ENCODE results near the gene SLC22A23. TPM values are rescaled to one million over a fixed set of nuclear protein-coding genes. Genes with fewer than 3 reads are reported as not detected.
"Not testable (repeated sequence)": the region's sequence is repeated elsewhere in the genome, so short reads cannot be mapped to it uniquely, and the experiment has no call there.

Gene SLC22A23
- total RNA-seq, 1 donor from 2014 or later = 18.7 TPM

GRCh38 chr6:3390698-3391097 lies 66.2 kb downstream of the SLC22A23 start:
- peak; percentile 94 for DNase-seq (ENCODE audit: low read depth)
- H3K27me3 ChIP-seq (ENCODE audit: control insufficient read depth, insufficient read depth, low read length) = no peaks in the 10 kb centered on the region
- no peak overlapping the region for H3K4me3 ChIP-seq (ENCODE audit: low read depth, low read length)
- peaks cover 7% of the 10 kb centered on the region for H3K36me3 ChIP-seq (ENCODE audit: control insufficient read depth, insufficient read depth, low read length)
- FAIRE-seq = peak; percentile 81
- no peak for TF ChIP-seq CTCF (IDR thresholded peaks at IDR 0.05; ENCODE audit: insufficient read depth, low read length, severe bottlenecking)

GRCh38 chr6:3389390-3390167 lies 67.3 kb downstream of the SLC22A23 start:
- Histone ChIP-seq H3K4me3 (ENCODE audit: low read depth, low read length) (no peak overlapping the region), H3K36me3 (ENCODE audit: control insufficient read depth, insufficient read depth, low read length) (peaks cover 7% of the 10 kb centered on the region), H3K27me3 (ENCODE audit: control insufficient read depth, insufficient read depth, low read length) (no peaks in the 10 kb centered on the region)
- FAIRE-seq (peak; percentile 36), DNase-seq (ENCODE audit: low read depth) (no peak)
- no peak for TF ChIP-seq CTCF (IDR thresholded peaks at IDR 0.05; ENCODE audit: insufficient read depth, low read length, severe bottlenecking)

- FAIRE-seq (no peak), DNase-seq (ENCODE audit: low read depth) (no peak)
- no peaks in the 10 kb centered on the region for H3K27me3 ChIP-seq (ENCODE audit: control insufficient read depth, insufficient read depth, low read length)
- H3K4me3 ChIP-seq (ENCODE audit: low read depth, low read length) = no peak overlapping the region
- peaks cover 7% of the 10 kb centered on the region for H3K36me3 ChIP-seq (ENCODE audit: control insufficient read depth, insufficient read depth, low read length)
- TF ChIP-seq CTCF (IDR thresholded peaks at IDR 0.05; ENCODE audit: insufficient read depth, low read length, severe bottlenecking) = no peak
Observed at GRCh38 chr6:3388786-3389185, 68.1 kb downstream of the SLC22A23 start.

GRCh38 chr6:3386374-3386857 lies 70.4 kb downstream of the SLC22A23 start:
- no peak for FAIRE-seq
- TF ChIP-seq CTCF (IDR thresholded peaks at IDR 0.05; ENCODE audit: insufficient read depth, low read length, severe bottlenecking) = no peak

GRCh38 chr6:3385660-3386151 lies 71.1 kb downstream of the SLC22A23 start:
- FAIRE-seq (no peak), DNase-seq (ENCODE audit: low read depth) (no peak)
- Histone ChIP-seq H3K36me3 (ENCODE audit: control insufficient read depth, insufficient read depth, low read length) (peaks cover 7% of the 10 kb centered on the region), H3K27me3 (ENCODE audit: control insufficient read depth, insufficient read depth, low read length) (no peaks in the 10 kb centered on the region), H3K4me3 (ENCODE audit: low read depth, low read length) (no peak overlapping the region)
- TF ChIP-seq CTCF (IDR thresholded peaks at IDR 0.05; ENCODE audit: insufficient read depth, low read length, severe bottlenecking) = no peak

More at GRCh38 chr6:3386374-3386857, 70.4 kb downstream of the SLC22A23 start:
- H3K27me3 ChIP-seq (ENCODE audit: control insufficient read depth, insufficient read depth, low read length) = no peaks in the 10 kb centered on the region
- no peak overlapping the region for H3K4me3 ChIP-seq (ENCODE audit: low read depth, low read length)
- no peak for DNase-seq (ENCODE audit: low read depth)
- peaks cover 7% of the 10 kb centered on the region for H3K36me3 ChIP-seq (ENCODE audit: control insufficient read depth, insufficient read depth, low read length)

GRCh38 chr6:3385181-3385580 lies 71.7 kb downstream of the SLC22A23 start:
- not testable (repeated sequence) for FAIRE-seq; H3K27me3 ChIP-seq (ENCODE audit: control insufficient read depth, insufficient read depth, low read length); H3K36me3 ChIP-seq (ENCODE audit: control insufficient read depth, insufficient read depth, low read length); H3K4me3 ChIP-seq (ENCODE audit: low read depth, low read length); DNase-seq (ENCODE audit: low read depth)

Data from bronchial epithelial cell (primary cell).